B cell (primary cell): Measurements from ENCODE around the gene MAP3K7CL. TPM values are rescaled to one million over a fixed set of nuclear protein-coding genes. Genes with fewer than 3 reads are reported as not detected.

Experiments used
- ATAC-seq: fragments of 200-7000 bp; cut with Tn5 transposase; one replicate; pipeline ENCODE4 v1.10.0; 2021; ENCODE audit warnings: low read depth, mild to moderate bottlenecking, moderate number of reproducible peaks, moderate library complexity
- CTCF ChIA-PET: fragments of 350-600 bp; sonication (Branson Sonifier 250); formaldehyde crosslinking; loops from one replicate; lab custom pipeline; 2021; ENCODE audit warnings: antibody characterized with exemption, inconsistent platforms; lab: Charles Lee
- POLR2A ChIA-PET: fragments of 350-600 bp; sonication (Branson Sonifier 250); formaldehyde crosslinking; loops from one replicate; lab custom pipeline; 2021; ENCODE audit warnings: antibody characterized with exemption; lab: Charles Lee
- DNase-seq: peaks from one replicate; pipeline ENCODE4 v3.0.0; 2013
- H2AFZ ChIP-seq: 2 replicates; pipeline ENCODE4 v1.6.1; 2012; ENCODE audit warnings: mild to moderate bottlenecking, low read depth, low read length; ENCODE audit not compliant: insufficient read depth, poor library complexity, severe bottlenecking
- H3K27ac ChIP-seq, 2 donors: 1 replicate in 1 of 2; 2 replicates in 1 of 2; pipeline ENCODE4 v1.5.1; 2012 to 2013; ENCODE audit warnings: low read length in 2 of 2, mild to moderate bottlenecking in 2 of 2, moderate library complexity in 1 of 2
- H3K27me3 ChIP-seq, 4 experiments: fragments of 200-600 bp in 1 of 4; sonication (generic) in 1 of 4; replicated peaks in 1 of 4; 1 replicate in 2 of 4; 2 replicates in 2 of 4; pipeline versions ENCODE4 v1.6.1 to v1.7.0; 2013 to 2016; ENCODE audit warnings: low read length in 3 of 4, mild to moderate bottlenecking in 2 of 4, mixed read lengths in 1 of 4, moderate library complexity in 1 of 4; ENCODE audit not compliant: insufficient read depth in 4 of 4, control insufficient read depth in 3 of 4; ENCODE audit errors: control extremely low read depth in 1 of 4
- H3K36me3 ChIP-seq, 2 experiments: replicated peaks in 1 of 2; 1 replicate in 1 of 2; 2 replicates in 1 of 2; pipeline versions ENCODE4 v1.6.1 to v1.7.1; 2013; ENCODE audit warnings: low read length in 1 of 2; ENCODE audit not compliant: insufficient read depth in 2 of 2, control insufficient read depth in 1 of 2; ENCODE audit errors: control extremely low read depth in 1 of 2, extremely low read depth in 1 of 2
- H3K4me1 ChIP-seq, 2 donors: fragments of 200-600 bp in 1 of 2; sonication (generic) in 1 of 2; 1 replicate in 1 of 2; 2 replicates in 1 of 2; pipeline versions ENCODE4 v1.5.1 to v1.6.1; 2013 to 2017; ENCODE audit warnings: low read length in 2 of 2; ENCODE audit not compliant: control insufficient read depth in 2 of 2, insufficient read depth in 2 of 2
- H3K4me2 ChIP-seq: replicated peaks from 2 replicates; pipeline ENCODE3; 2012; ENCODE audit warnings: mild to moderate bottlenecking, low read depth, low read length; ENCODE audit not compliant: poor library complexity, severe bottlenecking
- H3K4me3 ChIP-seq, 5 experiments: fragments of 200-600 bp in 1 of 5; sonication (generic) in 1 of 5; 1 replicate in 3 of 5; 2 replicates in 2 of 5; pipeline versions ENCODE4 v1.5.1 to v1.7.0; 2011 to 2016; ENCODE audit warnings: low read length in 4 of 5, mild to moderate bottlenecking in 4 of 5, low read depth in 2 of 5, control low read depth in 1 of 5, moderate library complexity in 1 of 5; ENCODE audit not compliant: insufficient read depth in 1 of 5; ENCODE audit errors: control extremely low read depth in 1 of 5, extremely low read depth in 1 of 5
- H3K79me2 ChIP-seq: fragments of 200-600 bp; sonication (generic); one replicate; pipeline ENCODE4 v1.6.0; 2016; ENCODE audit warnings: low read length; ENCODE audit not compliant: control insufficient read depth, insufficient read depth
- H3K9ac ChIP-seq: fragments of 200-600 bp; sonication (generic); 2 replicates; pipeline ENCODE4 v1.6.1; 2017; ENCODE audit warnings: mild to moderate bottlenecking, low read length, moderate library complexity
- H3K9me3 ChIP-seq, 3 donors: one replicate each; pipeline versions ENCODE4 v1.6.1 to v1.7.1; 2013; ENCODE audit warnings: low read length in 2 of 3; ENCODE audit not compliant: control insufficient read depth in 2 of 3, insufficient read depth in 1 of 3; ENCODE audit errors: control extremely low read depth in 1 of 3
- H4K20me1 ChIP-seq: 2 replicates; pipeline ENCODE4 v1.6.0; 2012; ENCODE audit warnings: mild to moderate bottlenecking, low read length; ENCODE audit not compliant: insufficient read depth, control insufficient read depth, poor library complexity, severe bottlenecking
- H3K27ac Mint-ChIP-seq: one replicate; pipeline ENCODE4 v1.8.0; 2021; ENCODE audit warnings: mixed read lengths
- H3K27me3 Mint-ChIP-seq: one replicate; pipeline ENCODE4 v1.8.0; 2021; ENCODE audit warnings: mixed read lengths
- H3K4me1 Mint-ChIP-seq: one replicate; pipeline ENCODE4 v1.8.0; 2021; ENCODE audit warnings: mixed read lengths
- H3K4me3 Mint-ChIP-seq: one replicate; pipeline ENCODE4 v1.8.0; 2021; ENCODE audit warnings: mixed read lengths
- H3K9me3 Mint-ChIP-seq: one replicate; pipeline ENCODE4 v1.8.0; 2022; ENCODE audit warnings: mixed read lengths; ENCODE audit not compliant: insufficient read depth
- CTCF ChIP-seq: fragments of 200-600 bp; IDR thresholded peaks from one replicate; pipeline ENCODE4 v1.8.0; 2022; ENCODE audit warnings: antibody characterized with exemption, mild to moderate bottlenecking
- EZH2 ChIP-seq: IDR thresholded peaks from 2 replicates; pipeline ENCODE4 v1.6.1; 2012; ENCODE audit warnings: borderline replicate concordance, low read depth, mild to moderate bottlenecking, moderate library complexity, low read length; ENCODE audit not compliant: insufficient read depth, poor library complexity, severe bottlenecking
- WGBS: methylation state at CpG from one replicate; pipeline ENCODE4 v1.1.5; 2013; ENCODE audit warnings: missing lambda C conversion rate; ENCODE audit not compliant: insufficient coverage; 5-methylcytosine and 5-hydroxymethylcytosine counted together
- intact Hi-C: fragments of 100-400 bp; cut with micrococcal nuclease; formaldehyde crosslinking; loops from one replicate; pipeline ENCODE4 v1.10.0; 2022
- polyA plus RNA-seq: library from polyadenylated mRNA; depleted of rRNA; stranded (reverse); fragments of >200 nt; gene quantifications from 2 replicates; pipeline ENCODE4 v1.2.3, GENCODE V29; 2012
- total RNA-seq, 2 donors: library from RNA; stranded (reverse); fragments of 120-200 nt in 1 of 2; gene quantifications; 1 replicate in 1 of 2; 2 replicates in 1 of 2; pipeline versions ENCODE4 v1.2.3 to v1.2.4, GENCODE V29; 2013 to 2022

Gene MAP3K7CL
- total and polyA plus RNA-seq, 2 donors (not counting 1 experiment from before 2014, with no cell fraction given) = 8.9 to 11.9 TPM

GRCh38 chr21:29105218-29105617 lies 25.2 kb upstream of the MAP3K7CL start:
- Histone ChIP-seq H3K4me3 (no peak overlapping the region), H3K27ac (no peak overlapping the region), H3K9ac (no peak overlapping the region), H3K27me3 (no peaks in the 10 kb centered on the region), H4K20me1 (no peaks in the 10 kb centered on the region), H3K79me2 (no peaks in the 10 kb centered on the region), H3K36me3 (peaks cover 0 to 3% of the 10 kb centered on the region in 2 experiments), H2AFZ (no peak overlapping the region), H3K4me2 (no peak overlapping the region), H3K4me1 (peaks cover 2 to 3% of the 10 kb centered on the region in 2 donors), H3K9me3 (no peaks in the 10 kb centered on the region)
- WGBS = no CpG with 5 or more reads among the region's 3 CpGs
- DNase-seq = no peak
- ChIA-PET POLR2A (no interaction called here), CTCF (interaction anchor here (0.9 to 2.3 kb wide), 3 partner anchors 14 to 267 kb away, joined by 3 to 7 read pairs (median 7); no protein-coding TSS in a partner anchor)
- no peak for ATAC-seq
- Mint-ChIP-seq H3K4me3 (no peak overlapping the region), H3K9me3 (no peaks in the 10 kb centered on the region), H3K27ac (no peak overlapping the region), H3K4me1 (peaks cover 4% of the 10 kb centered on the region), H3K27me3 (no peaks in the 10 kb centered on the region)
- TF ChIP-seq EZH2 (no peak), CTCF (no peak)
- intact Hi-C loops = no loop called here

GRCh38 chr21:29114765-29115500 lies 15.5 kb upstream of the MAP3K7CL start:
- H3K27me3 Mint-ChIP-seq = no peaks in the 10 kb centered on the region

More at GRCh38 chr21:29114765-29115500, 15.5 kb upstream of the MAP3K7CL start:
- DNase-seq (no peak), ATAC-seq (no peak)
- Histone ChIP-seq H3K36me3 (no peaks in the 10 kb centered on the region), H2AFZ (no peak overlapping the region), H3K4me3 (no peak overlapping the region), H3K79me2 (no peaks in the 10 kb centered on the region), H3K4me2 (no peak overlapping the region), H4K20me1 (no peaks in the 10 kb centered on the region), H3K27me3 (no peaks in the 10 kb centered on the region), H3K27ac (no peak overlapping the region), H3K9me3 (no peaks in the 10 kb centered on the region), H3K9ac (no peak overlapping the region), H3K4me1 (peaks cover 0 to 6% of the 10 kb centered on the region in 2 donors)
- TF ChIP-seq EZH2 = no peak
- no peak for TF ChIP-seq CTCF
- ChIA-PET CTCF (interaction anchor here (1.8 kb wide), 1 partner anchor 25 kb away, joined by 10 read pairs; no protein-coding TSS in a partner anchor), POLR2A (no interaction called here)
- no peaks in the 10 kb centered on the region for H3K9me3 Mint-ChIP-seq
- 91% methylated on average over 3 of the region's 5 CpGs for WGBS
- no peak overlapping the region for H3K27ac Mint-ChIP-seq
- peaks cover 14% of the 10 kb centered on the region for H3K4me1 Mint-ChIP-seq
- H3K4me3 Mint-ChIP-seq = no peak overlapping the region
- intact Hi-C loops = no loop called here
